VCaP (cell line): ENCODE data around the gene KCNMA1.

Experiments used
- H3K27ac ChIP-seq: fragments of 450-650 bp; 2 replicates; pipeline ENCODE4 v1.5.1; 2017
- TF ChIP-seq, protein P1 (sequence below): fragments of 450-650 bp; conservative IDR thresholded peaks from 2 replicates; pipeline ENCODE4 v1.5.1; 2017; ENCODE audit warnings: mild to moderate bottlenecking, moderate library complexity

Gene KCNMA1

DNA sequence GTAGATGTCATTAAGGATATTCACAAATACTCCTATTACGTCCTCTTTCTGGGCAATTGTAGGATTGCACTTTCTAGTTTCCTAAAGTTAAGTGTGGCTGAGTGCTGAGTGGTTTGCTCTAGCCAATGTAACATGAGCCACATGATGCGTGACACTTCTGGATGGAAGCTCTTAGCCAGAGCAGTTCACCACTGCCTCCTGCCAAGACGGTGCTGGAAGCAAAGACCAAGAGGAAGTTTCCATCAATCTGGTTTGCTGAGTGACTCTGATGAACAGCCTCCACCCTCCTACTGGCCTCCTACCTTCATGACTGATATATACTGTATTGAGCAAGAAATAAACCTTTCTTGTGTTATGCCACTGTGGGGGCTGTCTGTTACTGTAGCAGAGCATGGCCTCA is 318.1 kb downstream of the KCNMA1 start:
- TF ChIP-seq, protein P1, sequence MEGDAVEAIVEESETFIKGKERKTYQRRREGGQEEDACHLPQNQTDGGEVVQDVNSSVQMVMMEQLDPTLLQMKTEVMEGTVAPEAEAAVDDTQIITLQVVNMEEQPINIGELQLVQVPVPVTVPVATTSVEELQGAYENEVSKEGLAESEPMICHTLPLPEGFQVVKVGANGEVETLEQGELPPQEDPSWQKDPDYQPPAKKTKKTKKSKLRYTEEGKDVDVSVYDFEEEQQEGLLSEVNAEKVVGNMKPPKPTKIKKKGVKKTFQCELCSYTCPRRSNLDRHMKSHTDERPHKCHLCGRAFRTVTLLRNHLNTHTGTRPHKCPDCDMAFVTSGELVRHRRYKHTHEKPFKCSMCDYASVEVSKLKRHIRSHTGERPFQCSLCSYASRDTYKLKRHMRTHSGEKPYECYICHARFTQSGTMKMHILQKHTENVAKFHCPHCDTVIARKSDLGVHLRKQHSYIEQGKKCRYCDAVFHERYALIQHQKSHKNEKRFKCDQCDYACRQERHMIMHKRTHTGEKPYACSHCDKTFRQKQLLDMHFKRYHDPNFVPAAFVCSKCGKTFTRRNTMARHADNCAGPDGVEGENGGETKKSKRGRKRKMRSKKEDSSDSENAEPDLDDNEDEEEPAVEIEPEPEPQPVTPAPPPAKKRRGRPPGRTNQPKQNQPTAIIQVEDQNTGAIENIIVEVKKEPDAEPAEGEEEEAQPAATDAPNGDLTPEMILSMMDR = no peak
- no peak overlapping the region for H3K27ac ChIP-seq

DNA sequence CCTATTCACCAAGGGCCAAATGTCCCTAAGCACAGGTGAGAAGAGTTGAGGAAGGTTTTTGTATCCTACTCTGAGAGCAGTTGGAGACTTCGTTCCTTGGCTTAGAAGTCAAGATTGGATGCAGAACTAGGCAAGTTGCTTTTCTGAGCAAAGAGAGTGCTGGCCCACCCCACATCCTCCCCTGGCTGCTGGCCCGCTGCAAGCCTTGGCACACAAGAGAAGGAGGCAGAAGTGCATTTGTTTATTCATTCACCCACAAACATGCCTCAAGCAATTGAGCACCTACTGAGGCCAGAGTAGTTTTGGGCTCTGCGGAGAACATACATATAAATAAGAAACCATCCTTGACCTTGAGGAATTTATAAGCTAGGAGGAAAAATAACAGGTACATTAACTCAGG is 318.9 kb downstream of the KCNMA1 start:
- TF ChIP-seq, protein P1 = no peak

DNA sequence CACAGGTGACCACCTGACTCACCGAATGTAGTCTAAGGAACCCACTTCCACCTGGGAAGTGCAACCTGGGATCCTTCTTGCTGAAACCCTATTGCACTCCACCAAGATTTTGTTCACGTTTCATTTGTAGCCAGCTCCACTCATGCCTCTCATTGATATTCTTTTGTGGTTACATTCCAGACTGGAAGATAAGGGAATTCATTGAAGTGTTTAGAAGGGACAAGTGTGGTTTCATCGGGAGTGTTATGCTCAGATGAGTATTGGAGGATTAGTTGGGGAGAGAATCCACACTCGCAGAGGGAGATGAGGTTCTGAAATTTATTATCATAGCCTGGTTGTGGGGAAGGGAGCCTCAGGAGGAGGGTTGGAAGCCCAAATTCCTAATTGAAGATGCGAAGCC is 320.4 kb downstream of the KCNMA1 start:
- no peak overlapping the region for H3K27ac ChIP-seq
- TF ChIP-seq, protein P1 = no peak

More for the DNA sequence above, 318.9 kb downstream of the KCNMA1 start:
- no peak overlapping the region for H3K27ac ChIP-seq

DNA sequence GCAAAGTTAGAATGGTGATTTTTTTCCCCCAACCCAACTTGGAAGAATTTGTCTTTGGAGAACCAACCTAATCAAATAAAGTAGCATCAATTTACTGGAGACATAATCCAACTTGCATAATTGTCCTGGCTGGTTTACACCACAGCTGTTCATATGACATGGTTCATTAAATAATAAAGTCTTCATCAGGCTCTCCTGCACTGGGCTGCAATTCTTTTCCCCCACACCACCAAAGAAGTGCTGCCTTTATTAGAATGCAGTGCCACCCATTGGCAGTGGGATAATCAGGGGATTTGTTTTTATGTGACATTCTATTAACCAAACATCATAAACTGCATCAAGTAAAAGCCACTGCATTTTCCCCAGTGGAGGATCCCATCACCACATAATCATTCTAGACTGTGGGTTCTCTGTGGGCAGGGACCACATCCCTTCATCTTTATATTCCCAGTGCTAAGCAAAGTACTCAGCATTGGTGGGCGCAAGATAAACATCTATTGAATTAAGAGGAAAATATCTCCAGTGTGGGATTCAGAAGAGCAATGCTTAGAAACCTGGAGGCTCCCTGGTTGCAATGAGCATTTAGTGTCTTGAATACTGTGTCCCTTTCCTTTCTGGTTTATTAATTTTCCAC is 322.0 kb downstream of the KCNMA1 start:
- TF ChIP-seq, protein P1 = no peak
- no peak overlapping the region for H3K27ac ChIP-seq

DNA sequence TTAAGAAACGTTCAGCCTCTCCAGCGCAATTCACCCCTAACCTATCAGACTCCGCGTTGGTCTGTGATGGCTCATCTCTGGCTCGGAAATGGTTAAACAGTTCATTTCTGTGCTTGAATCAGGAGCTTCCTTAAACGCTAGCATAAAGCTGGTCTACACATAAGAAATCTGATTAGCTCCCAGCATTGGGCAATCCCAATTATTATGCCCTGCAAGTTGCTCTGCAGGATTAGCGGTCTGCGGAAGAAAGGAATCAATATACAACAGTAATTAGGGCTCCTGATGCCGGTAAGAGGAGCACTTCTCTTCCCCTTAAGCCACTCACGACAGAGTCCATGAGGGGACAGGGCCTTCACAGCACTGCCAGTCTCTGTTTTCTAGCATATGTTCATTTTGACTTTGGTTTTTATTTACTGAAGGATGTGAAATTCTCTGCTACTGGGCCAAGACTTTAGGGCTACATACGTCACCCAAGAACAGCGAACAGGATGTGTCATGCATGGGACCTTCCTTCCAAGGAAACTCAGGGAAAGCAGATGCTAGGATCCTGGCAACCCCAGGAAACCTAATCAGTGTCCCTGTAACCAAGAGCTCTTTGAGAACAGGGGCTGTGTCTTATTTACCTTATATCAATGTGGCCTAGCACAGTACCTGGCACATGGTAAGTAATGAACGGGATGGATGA is 324.4 kb downstream of the KCNMA1 start:
- TF ChIP-seq, protein P1 = no peak
- H3K27ac ChIP-seq = no peak overlapping the region

DNA sequence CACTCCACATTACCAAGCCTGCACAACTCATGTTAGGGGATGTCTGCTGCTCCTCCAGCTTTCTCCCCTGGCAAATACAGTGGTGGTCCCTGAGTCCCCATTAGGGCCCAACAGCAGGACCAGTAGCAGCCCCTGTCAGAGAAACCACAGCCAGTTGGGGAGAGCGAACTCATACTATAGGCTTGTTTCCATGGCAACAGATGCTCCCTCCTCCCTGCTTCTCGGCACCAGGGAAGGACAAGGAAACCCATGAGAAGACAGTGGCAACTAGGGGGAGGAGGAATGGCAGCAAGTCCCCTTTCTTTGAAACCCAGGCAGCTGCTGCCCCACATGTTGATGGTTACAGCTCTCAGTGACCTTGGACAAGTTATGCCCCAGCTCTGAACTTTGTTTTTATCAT is 326.4 kb downstream of the KCNMA1 start:
- TF ChIP-seq, protein P1 = no peak
- no peak overlapping the region for H3K27ac ChIP-seq

DNA sequence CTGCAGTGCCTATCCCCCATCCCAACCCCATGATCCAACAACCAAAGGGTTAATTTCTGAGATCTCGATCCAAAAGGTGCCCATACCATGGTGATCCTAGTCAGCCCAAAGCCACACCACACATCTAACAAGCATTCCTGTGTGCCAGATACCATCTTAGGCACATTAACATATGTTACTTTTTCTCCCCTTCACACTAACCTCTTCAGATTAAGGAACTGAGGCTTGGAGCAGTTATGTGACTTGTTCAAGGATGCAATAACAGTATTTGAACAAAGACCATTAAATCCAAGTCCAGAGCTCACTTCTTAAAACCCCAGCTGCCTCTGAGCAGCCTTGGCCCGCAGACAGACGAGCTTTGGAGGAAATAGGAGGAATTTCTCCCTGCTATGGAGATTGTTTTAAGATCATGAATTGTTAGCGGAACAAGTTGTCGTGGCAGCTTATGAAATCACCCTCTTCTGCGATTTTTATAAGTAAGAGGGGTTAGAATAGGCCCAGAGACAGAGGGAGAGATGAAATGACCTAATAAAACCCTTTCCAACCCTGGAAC is 327.2 kb downstream of the KCNMA1 start:
- TF ChIP-seq, protein P1 = no peak

More for the DNA sequence above, 327.2 kb downstream of the KCNMA1 start:
- H3K27ac ChIP-seq = no peak overlapping the region
